ENCODE data around the gene SS18L1.
A peak's percentile ranks its signal among the peaks of the same experiment; 100 is the strongest.

SS18L1 gene

DNA sequence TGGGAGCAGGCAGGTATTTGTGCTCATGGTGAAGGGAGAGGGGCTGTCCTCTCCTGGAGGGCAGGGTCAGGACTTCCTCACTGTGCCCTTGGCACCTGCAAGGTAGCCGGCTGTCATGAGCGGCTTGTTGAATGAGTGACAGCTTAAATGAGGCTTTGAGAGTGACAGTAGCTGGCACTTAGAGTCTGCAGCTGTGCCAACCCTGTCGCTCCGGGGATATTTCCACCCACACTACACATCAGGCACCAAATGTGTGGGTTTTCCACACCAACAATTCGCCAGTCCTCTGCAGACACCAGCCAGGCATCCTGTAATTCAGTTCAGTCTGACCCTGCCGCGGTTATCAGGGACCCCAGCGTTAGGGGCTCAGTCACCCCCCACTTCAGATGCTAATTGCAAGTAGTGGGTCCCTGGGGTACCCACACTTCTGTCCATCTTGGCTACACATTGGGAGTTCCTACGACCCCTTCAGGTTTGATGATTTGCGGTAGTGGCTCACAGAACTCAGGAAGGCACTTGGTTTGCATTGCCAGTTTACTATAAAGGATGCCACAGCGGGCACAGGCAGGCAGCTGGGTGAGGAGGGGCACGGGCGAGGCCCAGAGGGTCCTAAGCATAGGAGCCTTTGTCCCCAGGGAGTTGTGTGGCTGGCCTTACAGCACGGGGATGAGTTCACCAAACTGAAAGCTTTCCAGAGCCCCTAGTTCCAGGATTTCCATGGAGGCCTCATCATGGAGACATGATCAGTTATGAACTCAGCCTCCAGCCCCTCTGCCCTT lies 48.4 kb downstream of the SS18L1 start:
- DNase-seq: no peak

DNA sequence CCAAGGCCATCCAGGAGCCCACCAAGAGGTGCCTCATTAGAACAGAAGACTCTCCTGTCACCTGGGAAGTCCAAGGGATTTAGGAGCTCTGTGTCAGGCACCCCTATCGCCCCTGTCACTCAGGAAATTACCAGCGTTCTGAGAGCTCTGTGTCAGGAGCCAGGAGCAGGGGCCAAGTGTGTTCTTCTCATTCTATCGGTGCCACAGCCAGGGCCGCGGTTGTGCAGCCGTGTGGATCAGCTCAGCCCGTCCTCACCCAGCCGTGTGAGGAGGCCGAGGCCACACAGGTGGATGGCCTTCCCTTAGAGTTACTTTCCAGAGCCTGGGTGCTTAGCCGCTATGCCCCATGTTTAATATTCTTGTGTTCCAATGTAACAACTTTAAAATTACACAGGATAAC lies 49.1 kb downstream of the SS18L1 start:
- no peak for DNase-seq

DNA sequence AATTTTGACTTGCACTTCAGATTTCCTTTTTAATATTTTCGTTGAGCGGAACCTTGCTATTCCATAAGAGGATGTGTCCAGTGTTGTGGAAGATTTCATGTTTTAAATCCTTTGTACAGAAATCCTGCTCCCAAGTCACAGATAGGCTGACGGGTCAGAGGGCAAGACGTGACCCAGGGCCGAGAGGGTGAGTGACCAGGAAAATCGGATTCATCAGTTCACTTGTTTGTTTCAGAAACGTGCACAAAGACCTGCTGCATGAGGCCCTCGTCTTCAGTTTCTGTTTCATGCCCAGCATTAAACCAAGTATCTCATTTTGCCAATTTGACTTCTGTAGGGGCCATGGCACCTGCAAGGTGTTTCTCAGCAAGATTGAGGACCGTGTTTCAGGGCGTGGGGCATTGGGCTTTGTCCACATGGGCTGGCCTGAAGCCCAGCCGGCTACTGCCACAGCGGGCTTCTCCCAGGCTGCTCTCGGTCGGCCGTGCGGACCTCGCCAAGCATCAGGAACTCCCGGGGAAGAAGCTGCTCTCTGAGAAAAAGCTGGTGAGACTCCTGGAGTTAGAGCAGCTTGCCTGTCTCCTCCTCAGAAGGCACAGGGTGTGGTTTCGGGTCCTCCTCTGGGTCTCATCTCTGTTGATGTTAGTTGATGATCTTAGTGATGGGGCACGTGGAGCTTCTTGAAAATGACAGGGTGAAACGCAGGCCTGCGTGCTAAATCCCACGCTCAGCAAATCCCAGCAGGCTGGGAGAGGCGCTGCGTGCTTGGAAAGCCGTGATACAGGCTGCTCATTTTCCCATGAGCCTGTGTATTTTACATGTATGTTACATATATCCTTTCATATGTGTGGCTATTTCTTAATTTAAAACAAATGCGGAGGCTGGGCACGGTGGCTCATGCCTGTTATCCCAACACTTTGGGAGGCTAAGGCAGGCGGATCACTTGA lies 49.8 kb downstream of the SS18L1 start:
- DNase-seq: no peak

DNA sequence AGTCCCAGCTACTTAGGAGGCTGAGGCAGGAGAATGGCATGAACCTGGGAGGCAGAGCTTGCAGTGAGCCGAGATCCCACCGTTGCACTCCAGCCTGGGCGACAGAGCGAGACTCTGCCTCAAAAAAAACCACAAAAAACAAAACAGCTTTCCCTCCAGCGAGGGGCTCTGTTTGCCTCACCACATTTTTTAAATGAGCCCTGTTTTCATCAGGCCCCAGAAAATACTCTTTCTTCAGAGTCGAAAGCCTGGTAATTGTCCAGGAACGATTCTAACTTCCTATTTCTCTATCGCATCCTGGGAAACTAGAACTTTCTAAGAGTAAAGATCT lies 51.5 kb downstream of the SS18L1 start:
- DNase-seq: no peak

DNA sequence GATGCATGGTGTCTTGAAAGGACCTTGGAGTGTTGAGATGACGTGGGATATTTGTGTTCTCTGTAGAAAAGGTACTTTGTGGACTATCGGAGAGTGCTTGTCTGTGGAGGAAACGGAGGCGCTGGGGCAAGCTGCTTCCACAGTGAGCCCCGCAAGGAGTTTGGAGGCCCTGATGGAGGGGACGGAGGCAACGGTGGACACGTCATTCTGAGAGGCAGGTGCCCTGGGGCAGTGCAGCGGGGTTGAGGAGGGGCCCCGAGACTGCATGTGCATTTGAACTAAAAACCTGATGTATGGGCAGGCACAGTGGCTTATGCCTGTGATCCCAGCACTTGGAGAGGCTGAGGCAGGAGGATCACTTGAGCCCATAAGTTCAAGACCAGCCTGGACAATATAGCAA lies 52.2 kb downstream of the SS18L1 start:
- no peak for DNase-seq

DNA sequence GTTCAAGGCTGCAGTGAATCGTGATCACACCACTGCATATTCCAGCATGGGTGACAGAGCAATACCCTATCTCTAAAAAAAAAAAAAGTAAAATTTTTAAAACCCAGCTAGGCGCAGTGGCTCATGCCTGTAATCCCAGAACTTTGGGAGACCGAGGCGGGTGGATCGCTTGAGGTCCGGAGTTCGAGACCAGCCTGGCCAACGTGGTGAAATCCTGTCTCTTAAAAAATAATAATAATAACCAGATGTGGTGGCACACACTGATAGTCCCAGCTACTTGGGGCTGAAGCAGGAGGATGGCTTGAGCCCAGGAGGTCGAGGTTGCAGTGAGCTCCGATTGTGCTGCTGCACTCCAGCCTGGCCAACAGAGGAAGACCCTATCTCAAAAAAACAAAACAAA lies 52.7 kb downstream of the SS18L1 start:
- no peak for DNase-seq

DNA sequence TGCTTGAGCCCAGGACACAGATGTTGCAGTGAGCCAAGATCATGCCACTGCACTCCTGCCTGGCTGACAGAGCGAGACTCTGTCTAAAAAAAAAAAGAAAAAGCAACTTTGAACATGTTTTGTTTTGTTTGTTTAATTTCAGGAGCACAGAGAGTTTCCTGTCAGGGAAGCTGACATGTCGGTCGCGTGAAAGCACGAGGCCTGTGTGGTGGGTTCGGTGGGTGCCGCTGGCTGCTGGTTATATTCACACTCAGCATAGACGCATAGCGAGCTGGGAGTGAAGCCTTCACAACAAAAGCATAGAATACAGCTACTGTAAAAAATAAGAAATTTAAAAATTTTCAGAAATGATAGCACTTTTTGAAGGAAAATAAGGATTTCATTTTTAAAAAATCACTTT lies 53.7 kb downstream of the SS18L1 start:
- DNase-seq: no peak

DNA sequence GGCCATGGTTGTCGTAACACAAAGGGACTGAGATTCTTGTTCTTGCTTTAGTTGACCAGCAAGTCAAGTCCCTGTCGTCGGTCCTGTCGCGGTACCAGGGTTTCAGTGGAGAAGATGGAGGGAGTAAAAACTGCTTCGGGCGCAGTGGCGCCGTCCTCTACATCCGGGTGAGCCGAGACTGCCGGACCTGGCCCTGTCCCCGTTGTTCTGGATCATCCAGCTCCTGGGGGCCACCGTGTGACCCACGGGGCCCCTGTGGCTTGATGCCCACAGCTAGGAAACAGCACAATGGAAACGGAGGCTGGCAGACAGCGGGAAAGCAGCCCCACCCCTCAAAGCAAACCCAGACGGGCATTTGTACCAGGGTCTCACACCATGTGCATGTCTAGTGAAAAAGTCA lies 54.2 kb downstream of the SS18L1 start:
- DNase-seq: no peak

DNA sequence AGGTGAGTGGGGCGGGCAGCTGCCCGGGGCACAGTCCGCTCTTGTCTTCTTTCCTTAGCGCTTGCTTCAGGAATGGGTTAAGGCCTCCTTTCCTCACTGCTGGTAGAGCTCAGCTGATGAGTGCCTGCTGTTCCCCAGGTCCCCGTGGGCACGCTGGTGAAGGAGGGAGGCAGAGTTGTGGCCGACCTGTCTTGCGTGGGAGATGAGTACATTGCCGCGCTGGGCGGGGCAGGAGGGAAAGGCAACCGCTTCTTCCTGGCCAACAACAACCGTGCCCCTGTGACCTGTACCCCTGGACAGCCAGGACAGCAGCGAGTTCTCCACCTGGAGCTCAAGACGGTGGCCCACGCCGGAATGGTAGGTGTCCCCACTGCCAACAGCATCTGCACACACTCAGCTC lies 54.9 kb downstream of the SS18L1 start:
- no peak for DNase-seq

DNA sequence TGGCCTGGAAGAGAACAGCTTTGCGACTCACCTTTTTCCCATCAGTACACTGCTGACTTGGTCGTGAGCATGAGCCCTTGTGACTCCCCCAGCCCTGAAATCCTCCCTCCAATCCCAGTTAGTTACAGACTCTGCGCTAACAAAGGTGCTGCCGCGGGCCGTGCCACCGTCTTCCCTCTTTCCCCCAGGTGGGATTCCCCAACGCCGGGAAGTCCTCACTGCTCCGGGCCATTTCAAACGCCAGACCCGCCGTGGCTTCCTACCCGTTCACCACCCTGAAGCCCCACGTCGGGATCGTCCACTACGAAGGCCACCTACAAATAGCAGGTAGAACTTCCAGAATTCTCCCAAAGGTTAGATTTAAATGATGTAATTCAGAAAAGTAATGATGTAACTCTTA lies 55.4 kb downstream of the SS18L1 start:
- DNase-seq: no peak

DNA sequence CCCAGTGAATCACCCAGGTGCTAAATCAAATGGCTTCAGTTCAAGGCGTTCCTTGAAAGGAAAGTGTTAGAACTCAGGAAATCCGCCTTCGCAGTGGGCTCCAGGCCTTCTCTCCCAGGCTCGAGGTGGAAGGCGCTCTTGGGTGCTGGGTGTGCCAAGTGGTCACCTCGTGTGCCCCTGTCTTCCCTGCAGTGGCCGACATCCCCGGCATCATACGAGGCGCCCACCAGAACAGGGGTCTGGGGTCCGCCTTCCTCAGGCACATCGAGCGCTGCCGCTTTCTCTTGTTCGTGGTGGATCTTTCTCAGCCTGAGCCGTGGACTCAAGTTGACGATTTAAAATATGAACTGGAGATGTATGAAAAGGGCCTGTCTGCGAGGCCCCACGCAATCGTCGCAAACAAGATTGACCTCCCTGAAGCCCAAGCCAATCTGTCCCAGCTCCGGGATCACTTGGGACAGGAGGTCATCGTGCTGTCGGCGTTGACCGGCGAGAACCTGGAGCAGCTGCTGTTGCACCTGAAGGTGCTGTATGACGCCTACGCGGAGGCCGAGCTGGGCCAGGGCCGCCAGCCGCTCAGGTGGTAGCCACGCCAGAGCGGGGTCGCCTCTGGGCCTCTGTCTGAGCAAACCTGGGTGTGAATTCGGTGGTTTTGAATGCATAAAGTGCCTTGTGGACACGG lies 57.1 kb downstream of the SS18L1 start:
- DNase-seq: no peak

DNA sequence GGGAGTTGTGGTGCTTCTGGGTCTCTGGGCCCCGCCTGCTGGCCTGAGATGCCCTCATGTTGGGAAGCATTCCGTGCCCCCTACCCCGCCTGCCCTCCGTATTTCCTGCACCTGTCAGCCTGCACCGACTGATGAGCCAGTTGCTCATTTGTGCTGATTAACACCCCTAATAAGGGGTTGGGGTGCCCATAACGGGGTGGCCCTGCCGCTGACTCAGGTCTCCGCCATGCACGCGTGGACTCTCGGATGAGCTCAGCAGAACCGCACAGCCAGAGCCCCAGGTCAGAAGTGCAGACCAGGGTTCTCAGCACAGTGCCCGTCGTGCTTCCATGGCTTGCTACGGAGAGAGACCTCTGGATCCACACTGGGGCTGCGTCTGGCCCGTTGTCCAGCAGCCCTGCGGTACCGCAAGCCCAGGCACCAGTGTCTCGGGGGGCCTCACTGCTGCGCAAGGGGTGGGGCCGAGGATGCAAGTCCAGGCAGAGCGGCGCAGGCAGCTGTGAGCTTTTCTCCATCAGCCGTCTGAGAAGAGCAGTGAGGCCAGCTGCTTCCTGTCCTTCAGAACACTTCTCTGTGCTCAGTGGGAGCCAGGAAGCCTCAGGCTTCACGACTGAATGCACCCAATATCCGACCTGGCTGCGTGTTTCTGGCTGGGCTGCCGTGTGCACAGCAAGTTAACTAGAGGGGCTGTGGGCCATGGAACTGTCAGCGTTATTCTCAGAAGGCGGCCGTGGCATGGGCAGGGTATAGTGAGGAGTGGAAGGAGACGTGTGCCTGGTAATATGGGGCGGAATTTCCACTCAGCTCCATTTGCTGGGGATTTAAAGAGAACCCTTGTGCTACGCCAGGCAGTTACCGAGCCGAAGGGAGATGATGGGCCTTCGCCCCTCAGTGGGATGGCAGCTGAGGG lies 57.9 kb downstream of the SS18L1 start:
- no peak for DNase-seq

DNA sequence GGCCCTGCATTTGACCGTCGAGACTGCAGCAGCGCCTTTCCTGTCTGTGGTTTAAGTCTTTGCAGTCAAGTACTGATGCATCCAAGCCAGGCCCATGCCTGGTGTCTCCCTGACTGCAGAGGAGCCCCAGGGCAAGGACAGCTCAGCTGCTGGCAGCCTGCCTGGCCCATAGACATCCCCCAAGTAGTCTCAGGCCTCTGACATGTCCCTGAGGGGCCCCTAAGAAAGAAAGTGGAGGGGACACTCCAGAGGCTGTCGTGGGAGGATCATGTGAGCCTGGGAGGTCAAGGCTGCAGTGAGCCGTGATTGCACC lies 58.5 kb downstream of the SS18L1 start:
- DNase-seq: no peak

DNA sequence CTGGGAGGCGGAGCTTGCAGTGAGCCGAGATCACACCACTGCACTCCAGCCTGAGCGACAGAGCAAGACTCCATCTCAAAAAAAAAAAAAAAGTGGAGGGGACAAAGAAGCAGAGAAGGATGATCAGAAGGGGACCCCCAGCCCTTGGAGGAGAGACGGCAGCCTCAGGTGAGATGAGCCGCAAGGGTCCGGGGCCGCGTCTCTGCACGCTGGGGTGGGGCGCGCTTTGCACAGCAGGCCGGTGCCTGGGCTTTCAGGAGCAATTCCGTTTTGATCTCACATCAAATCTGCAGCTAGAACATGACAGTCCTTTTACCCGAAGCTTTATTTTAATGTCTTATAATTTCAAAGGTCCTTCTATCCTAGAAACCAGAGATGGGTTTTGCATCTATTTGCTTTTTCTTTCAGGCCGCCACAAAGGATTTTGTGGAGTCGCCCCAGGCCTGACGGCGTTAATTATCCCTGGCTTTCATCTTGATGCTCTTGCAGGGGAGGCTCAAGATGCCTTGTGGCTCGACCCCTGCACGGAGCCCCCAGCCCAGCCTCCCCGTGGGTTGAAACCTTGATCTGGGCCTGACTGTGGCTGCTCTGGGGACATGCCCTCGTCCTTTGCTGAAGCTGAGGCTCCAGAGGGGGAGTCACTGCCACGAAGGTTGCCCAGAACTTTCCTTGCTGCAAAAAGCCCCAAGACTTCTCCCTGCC lies 59.3 kb downstream of the SS18L1 start:
- no peak for DNase-seq

DNA sequence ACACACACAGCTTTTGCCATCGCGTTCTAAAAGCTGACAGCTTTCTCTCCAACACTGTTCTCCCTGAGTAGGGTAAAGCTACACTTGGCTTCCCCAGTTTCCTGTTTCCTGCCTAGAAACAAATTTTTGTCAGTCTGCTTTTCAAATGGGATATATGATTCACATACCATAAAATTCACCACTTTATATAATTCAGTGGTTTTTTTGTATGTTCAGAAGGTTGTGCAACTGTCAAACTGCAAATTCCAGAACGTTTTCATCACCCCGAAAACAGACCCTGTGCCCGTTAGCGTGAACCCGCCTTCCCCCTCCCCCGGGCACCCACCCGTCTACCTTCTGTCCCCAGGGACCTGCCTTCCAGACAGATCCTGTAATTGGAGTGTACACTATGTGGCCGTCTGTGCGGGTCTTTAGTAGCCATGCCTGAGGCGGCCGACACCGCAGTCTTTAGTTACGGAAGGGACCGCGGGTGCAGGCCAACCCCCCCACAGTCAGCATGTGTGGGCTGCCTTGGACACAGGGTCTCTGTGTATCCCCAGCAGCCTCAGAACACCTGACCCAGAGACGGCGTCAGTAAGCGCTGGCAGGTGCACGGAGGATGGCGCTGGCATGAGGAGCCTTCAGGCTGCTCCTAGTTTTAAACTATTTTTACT lies 59.9 kb downstream of the SS18L1 start:
- no peak for DNase-seq

DNA sequence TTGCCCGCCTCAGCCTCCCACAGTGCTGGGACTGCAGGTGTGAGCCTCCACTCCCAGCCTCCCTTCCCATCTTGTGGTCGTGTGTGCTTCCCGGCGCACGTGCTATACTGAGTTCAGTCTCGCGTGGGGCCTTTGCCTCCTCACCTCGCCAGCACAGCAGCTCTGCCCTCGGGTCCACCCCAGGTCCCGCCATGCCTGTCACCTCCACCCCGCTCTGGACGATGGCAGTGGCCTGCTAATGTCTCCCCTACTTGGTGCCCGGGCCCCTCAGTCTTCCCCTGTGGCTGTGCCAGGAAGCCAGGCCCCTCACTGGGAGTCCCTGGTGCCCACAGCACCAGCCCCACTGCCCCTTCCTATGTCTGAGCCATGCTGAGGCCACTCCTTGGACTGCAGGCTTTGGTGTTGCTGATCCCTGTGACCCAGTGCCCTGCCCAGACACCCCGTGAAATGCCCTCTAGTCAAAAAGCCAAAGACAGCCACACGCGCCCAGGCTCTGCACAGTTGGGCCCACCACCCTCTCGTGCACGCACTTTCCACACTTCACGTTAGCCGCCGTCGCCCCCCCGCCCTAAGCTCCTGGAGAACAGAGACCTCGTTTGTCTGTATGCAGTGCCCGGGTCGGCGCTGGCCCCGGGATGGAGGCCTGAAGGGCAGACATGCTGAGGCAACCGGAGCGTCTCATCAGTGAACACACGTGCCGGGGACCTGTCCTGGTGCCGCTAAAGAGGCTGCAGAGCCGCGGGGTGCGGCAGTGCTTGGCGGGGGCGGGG lies 62.2 kb downstream of the SS18L1 start:
- DNase-seq: no peak

DNA sequence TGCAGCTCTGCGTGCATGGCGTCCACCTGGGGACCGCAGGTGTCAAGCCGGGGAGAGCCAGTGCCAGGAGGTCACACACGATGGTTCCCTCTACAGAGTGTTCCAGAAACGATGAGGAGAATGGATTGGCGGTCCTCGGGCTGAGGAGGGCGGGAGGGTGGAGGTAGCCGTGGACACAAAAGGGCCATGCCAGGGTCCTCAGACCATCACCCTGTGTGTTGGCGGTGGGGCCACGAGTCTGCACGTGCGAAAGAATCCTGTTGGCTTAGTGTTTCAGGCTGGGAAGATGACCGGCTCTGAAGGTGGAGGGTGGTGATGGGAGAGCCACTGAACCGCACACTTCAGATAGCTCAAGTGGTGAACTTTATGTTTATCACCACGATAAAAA lies 62.8 kb downstream of the SS18L1 start:
- DNase-seq: no peak

DNA sequence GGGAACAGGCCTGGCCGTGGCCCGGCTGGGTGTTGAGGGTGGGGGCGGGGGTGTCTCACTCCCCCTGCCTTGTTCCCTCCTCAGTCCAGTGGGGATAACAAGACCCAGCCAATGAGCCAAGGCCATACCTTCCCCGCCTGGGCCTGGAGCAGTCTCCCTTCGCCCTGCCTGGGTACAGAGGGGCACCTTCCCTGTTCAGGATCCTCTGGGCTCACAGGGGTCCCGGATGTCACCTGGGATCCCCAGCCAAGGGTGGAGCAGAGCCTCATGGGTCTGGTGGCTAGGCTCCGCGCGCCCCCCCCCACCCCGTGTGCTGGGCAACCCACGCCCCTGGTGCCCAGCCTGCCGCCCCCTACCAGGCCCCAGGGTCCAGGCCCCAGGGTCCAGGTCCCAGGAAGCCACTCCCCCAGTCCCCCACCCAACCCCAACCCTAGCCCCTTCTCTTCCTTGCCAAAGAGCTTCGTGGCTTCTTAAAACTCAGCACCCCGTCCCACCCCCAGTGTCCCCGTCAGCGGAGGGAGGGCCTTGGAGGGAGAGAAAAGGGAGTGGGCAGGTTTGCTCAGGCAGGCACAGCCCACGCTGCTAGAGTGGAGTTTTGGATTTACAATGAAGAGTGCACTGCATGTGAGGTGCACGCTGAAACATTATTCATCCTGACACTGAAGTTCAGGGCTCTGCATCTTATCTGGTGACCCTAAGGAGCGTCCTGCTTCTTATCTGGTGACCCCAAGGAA lies 64.7 kb downstream of the SS18L1 start:
- DNase-seq: peak in 30 of 56 donors; percentile 6 to 82 (median 34)

Data from nucleus accumbens (tissue), 56 donors.